Left colon (tissue), 2 donors: ENCODE measurements around the gene THUMPD3. TPM values are rescaled to one million over a fixed set of nuclear protein-coding genes. Genes with fewer than 3 reads are reported as not detected.

Source experiments
- total RNA-seq, 2 donors: library from RNA; stranded (reverse); fragmentation: NEBNext Ultra II Directional; extraction: Animal tissue kit (Norgen Biotek cat#: 25700); gene quantifications; one replicate each; pipeline ENCODE4 v1.2.1, GENCODE V29; 2021
- donor health status: DM: no; HTN: no; CAD: no.
- donor health status: DM: yes; HTN: yes; CAD: no.

The THUMPD3 gene
- total RNA-seq, 2 donors from 2014 or later, result 28.6 to 47.2 TPM

Other genes starting within 250 kb of the THUMPD3 start
- 1 to 10 TPM; 7.9 to 8.0 TPM for gene SRGAP3, start 113.4 kb upstream of the THUMPD3 start, total RNA-seq
- 100 to 1,000 TPM in 1 of 2 donors, 10 to 100 TPM in 1; 78.6 to 102 TPM for gene SETD5, start 34.6 kb downstream of the THUMPD3 start, total RNA-seq
- gene LHFPL4, start 190.8 kb downstream of the THUMPD3 start, total RNA-seq, result under 1 TPM; 0.70 to 0.73 TPM